ENCODE data around the gene RAB3B.
"Not testable (repeated sequence)": the region's sequence is repeated elsewhere in the genome, so short reads cannot be mapped to it uniquely, and the experiment has no call there.

The RAB3B gene

GRCh38 chr1:51990478-51990965 is at the start of gene RAB3B:
Gene RAB3B, minus strand, starts transcription at chr1:51990700. Its CDS starts 13,583 bp downstream, at chr1:51977117.
- no peak for TF ChIP-seq CTCF (IDR thresholded peaks at IDR 0.05; ENCODE audit: low read depth, low read length)
- no peak for DNase-seq (ENCODE audit: extremely low read depth, low read depth)

- DNase-seq (ENCODE audit: extremely low read depth, low read depth) = no peak
- TF ChIP-seq CTCF (IDR thresholded peaks at IDR 0.05; ENCODE audit: low read depth, low read length) = no peak
These were observed 47.4 kb upstream of the RAB3B start for GRCh38 chr1:52037909-52038308.

- no peak for TF ChIP-seq CTCF (IDR thresholded peaks at IDR 0.05; ENCODE audit: low read depth, low read length)
- DNase-seq (ENCODE audit: extremely low read depth, low read depth) = no peak
These were observed 46.9 kb upstream of the RAB3B start for GRCh38 chr1:52037402-52037814.

- no peak for TF ChIP-seq CTCF (IDR thresholded peaks at IDR 0.05; ENCODE audit: low read depth, low read length)
- DNase-seq (ENCODE audit: extremely low read depth, low read depth) = no peak
These were observed 43.5 kb upstream of the RAB3B start for GRCh38 chr1:52034050-52034384.

- TF ChIP-seq CTCF (IDR thresholded peaks at IDR 0.05; ENCODE audit: low read depth, low read length) = no peak
- peak; percentile 63 for DNase-seq (ENCODE audit: extremely low read depth, low read depth)
These were observed 42.9 kb upstream of the RAB3B start, which contains the start of gene KTI12 for GRCh38 chr1:52033190-52034049. Gene KTI12, minus strand, starts transcription at chr1:52033810. Its CDS starts 49 bp downstream, at chr1:52033761.

GRCh38 chr1:52032785-52033131 is 42.3 kb upstream of the RAB3B start:
- no peak for DNase-seq (ENCODE audit: extremely low read depth, low read depth)
- no peak for TF ChIP-seq CTCF (IDR thresholded peaks at IDR 0.05; ENCODE audit: low read depth, low read length)

GRCh38 chr1:52032124-52032784 is 41.8 kb upstream of the RAB3B start:
- no peak for TF ChIP-seq CTCF (IDR thresholded peaks at IDR 0.05; ENCODE audit: low read depth, low read length)
- no peak for DNase-seq (ENCODE audit: extremely low read depth, low read depth)

- not testable (repeated sequence) for DNase-seq (ENCODE audit: extremely low read depth, low read depth)
These were observed 38.3 kb upstream of the RAB3B start for GRCh38 chr1:52028839-52029238.

All from AG09319 (cell line).